OCI-LY7 (cell line): ENCODE measurements around the gene CLPSL2. TPM values are rescaled to one million over a fixed set of nuclear protein-coding genes. Genes with fewer than 3 reads are reported as not detected.

Experiments used
- BruUV-seq: library from RNA; stranded (reverse); fragments of 400-500 nt; replicated peaks from 2 replicates; lab custom pipeline; 2021; lab: Mats Ljungman, UMichigan
- CTCF ChIA-PET: fragments of 300-600 bp; sonication (Branson Sonifier 250); formaldehyde crosslinking; loops from one replicate; lab custom pipeline; 2022; ENCODE audit warnings: antibody characterized with exemption; ENCODE audit not compliant: unreplicated experiment; lab: Charles Lee
- POLR2A ChIA-PET: fragments of 300-600 bp; sonication (Branson Sonifier 250); formaldehyde crosslinking; loops from one replicate; lab custom pipeline; 2022; ENCODE audit warnings: antibody characterized with exemption; lab: Charles Lee
- DNase-seq: peaks from one replicate; pipeline ENCODE4 v3.0.0-alpha.2; 2015; ENCODE audit warnings: low spot score
- H2AFZ ChIP-seq: fragments of 200-600 bp; sonication (generic), shearing (Covaris generic); 2 replicates; pipeline ENCODE4 v1.6.1; 2014; ENCODE audit warnings: mild to moderate bottlenecking, antibody characterized with exemption, low read length, moderate library complexity
- H3K27ac ChIP-seq: fragments of 200-600 bp; sonication (generic); 2 replicates; pipeline ENCODE4 v1.5.1; 2014; ENCODE audit warnings: mixed run types, low read depth, mild to moderate bottlenecking, moderate library complexity, low read length, inconsistent platforms; ENCODE audit not compliant: poor library complexity, severe bottlenecking
- H3K36me3 ChIP-seq: fragments of 200-600 bp; sonication (generic); 2 replicates; pipeline ENCODE4 v1.6.1; 2014; ENCODE audit warnings: mild to moderate bottlenecking, antibody characterized with exemption, low read length, moderate library complexity, mixed read lengths; ENCODE audit not compliant: insufficient read depth
- H3K4me1 ChIP-seq: fragments of 200-600 bp; sonication (generic); 2 replicates; pipeline ENCODE4 v1.5.1; 2014; ENCODE audit warnings: mild to moderate bottlenecking, low read length; ENCODE audit not compliant: insufficient read depth, poor library complexity, severe bottlenecking
- H3K4me2 ChIP-seq: fragments of 200-600 bp; sonication (generic); 2 replicates; pipeline ENCODE4 v1.6.1; 2014; ENCODE audit warnings: mild to moderate bottlenecking, low read length
- H3K4me3 ChIP-seq: fragments of 200-600 bp; sonication (generic); 2 replicates; pipeline ENCODE4 v1.5.1; 2014; ENCODE audit warnings: mild to moderate bottlenecking, low read depth, low read length; ENCODE audit not compliant: poor library complexity, severe bottlenecking
- H3K79me2 ChIP-seq: fragments of 200-600 bp; sonication (generic); 2 replicates; pipeline ENCODE4 v1.6.1; 2016; ENCODE audit warnings: low read depth, mild to moderate bottlenecking, low read length, moderate library complexity, mixed read lengths; ENCODE audit not compliant: insufficient read depth
- H3K9me2 ChIP-seq: fragments of 200-600 bp; sonication (generic); 2 replicates; pipeline ENCODE4 v1.6.1; 2016; ENCODE audit warnings: mild to moderate bottlenecking, low read length, mixed read lengths; ENCODE audit not compliant: insufficient read depth
- H3K9me3 ChIP-seq: fragments of 200-600 bp; sonication (generic); 2 replicates; pipeline ENCODE4 v1.6.1; 2014; ENCODE audit warnings: mild to moderate bottlenecking, mixed run types, low read length, mixed read lengths
- H4K20me1 ChIP-seq: fragments of 200-600 bp; sonication (generic); 2 replicates; pipeline ENCODE4 v1.6.1; 2014; ENCODE audit warnings: mild to moderate bottlenecking, antibody characterized with exemption, low read length, moderate library complexity, mixed read lengths; ENCODE audit not compliant: insufficient read depth
- CTCF ChIP-seq: fragments of 200-600 bp; sonication (generic); conservative IDR thresholded peaks from 2 replicates; pipeline ENCODE4 v1.5.1; 2014; ENCODE audit warnings: mild to moderate bottlenecking, antibody characterized with exemption, low read length, moderate library complexity, mixed read lengths
- EZH2phosphoT487 ChIP-seq: fragments of 200-600 bp; sonication (generic); IDR thresholded peaks from 2 replicates; pipeline ENCODE4 v1.6.1; 2018; ENCODE audit warnings: low read depth, borderline replicate concordance, mild to moderate bottlenecking, mixed run types, antibody characterized with exemption, low read length, moderate library complexity, mixed read lengths
- intact Hi-C: fragments of 100-400 bp; cut with micrococcal nuclease; formaldehyde crosslinking; loops from one replicate; pipeline ENCODE4 v1.10.0; 2022; ENCODE audit not compliant: unreplicated experiment
- total RNA-seq, 2 experiments: library from RNA; depleted of rRNA in 1 of 2; stranded (reverse); fragments of >200 nt in 1 of 2; shearing (Covaris generic) in 1 of 2; gene quantifications; 2 replicates each; pipeline ENCODE4 v1.2.3, GENCODE V29; 2014 to 2022

Gene CLPSL2
- total RNA-seq, 2 experiments from 2014 or later = not detected

- H3K27ac ChIP-seq = no peak overlapping the region
- no peaks in the 10 kb centered on the region for H4K20me1 ChIP-seq
- no peak overlapping the region for H3K4me3 ChIP-seq
- no peaks in the 10 kb centered on the region for H3K9me3 ChIP-seq
- no peak for DNase-seq
- H3K4me1 ChIP-seq = peaks cover 16% of the 10 kb centered on the region
- POLR2A ChIA-PET = interaction anchor here (0.6 kb wide), 1 partner anchor 178 kb away, joined by 3 read pairs; no protein-coding TSS in a partner anchor
- no peak overlapping the region for H2AFZ ChIP-seq
- H3K79me2 ChIP-seq = no peaks in the 10 kb centered on the region
- CTCF ChIA-PET = no interaction called here
- no TSS peak for BruUV-seq
- H3K4me2 ChIP-seq = no peak overlapping the region
- no peaks in the 10 kb centered on the region for H3K9me2 ChIP-seq
- intact Hi-C loops = no loop called here
- H3K36me3 ChIP-seq = no peaks in the 10 kb centered on the region
- TF ChIP-seq EZH2phosphoT487 (no peak), CTCF (no peak)
These were observed 7.2 kb upstream of the CLPSL2 start for GRCh38 chr6:35769211-35769610.

- no peak for TF ChIP-seq CTCF
- TF ChIP-seq EZH2phosphoT487 = no peak
- Histone ChIP-seq H3K9me2 (no peaks in the 10 kb centered on the region), H3K4me2 (peak overlapping the region; percentile 33; the same call in 1 of the 2 replicates), H3K9me3 (no peaks in the 10 kb centered on the region), H3K79me2 (no peaks in the 10 kb centered on the region), H3K27ac (no peak overlapping the region), H2AFZ (peak overlapping the region; percentile 22; the same call in 1 of the 2 replicates), H3K36me3 (no peaks in the 10 kb centered on the region), H3K4me1 (peaks cover 16% of the 10 kb centered on the region), H3K4me3 (no peak overlapping the region), H4K20me1 (no peaks in the 10 kb centered on the region)
- BruUV-seq = no TSS peak
- intact Hi-C loops = no loop called here
- DNase-seq = no peak
- ChIA-PET CTCF (no interaction called here), POLR2A (interaction anchor here (0.9 to 1.0 kb wide), 2 partner anchors 14 to 43 kb away, joined by 3 read pairs; no protein-coding TSS in a partner anchor)
These were observed 5.1 kb upstream of the CLPSL2 start for GRCh38 chr6:35771343-35771627.

- ChIA-PET POLR2A (interaction anchor here (1.0 kb wide), 1 partner anchor 24 kb away, joined by 3 read pairs; no protein-coding TSS in a partner anchor), CTCF (no interaction called here)
- no peaks in the 10 kb centered on the region for H3K9me3 ChIP-seq
These were observed 2.1 kb upstream of the CLPSL2 start for GRCh38 chr6:35774116-35774794.

More at GRCh38 chr6:35774116-35774794, 2.1 kb upstream of the CLPSL2 start:
- Histone ChIP-seq H3K4me2 (no peak overlapping the region), H3K36me3 (no peaks in the 10 kb centered on the region), H3K4me1 (peaks cover 16% of the 10 kb centered on the region), H2AFZ (no peak overlapping the region), H3K27ac (no peak overlapping the region), H3K79me2 (no peaks in the 10 kb centered on the region), H3K4me3 (no peak overlapping the region), H3K9me2 (no peaks in the 10 kb centered on the region), H4K20me1 (no peaks in the 10 kb centered on the region)
- BruUV-seq = no TSS peak
- intact Hi-C loops = no loop called here
- DNase-seq = no peak
- TF ChIP-seq EZH2phosphoT487 (no peak), CTCF (no peak)
